Stimulated activated CD8-positive, alpha-beta memory T cell treated with anti-CD3 and anti-CD28 coated beads, Interleukin-12 subunit alpha, Interleukin-12 subunit beta, amount 100 ng/mL, for 4 hours (primary cell): ENCODE data around the gene ZNF880.
"Not testable (repeated sequence)": the region's sequence is repeated elsewhere in the genome, so short reads cannot be mapped to it uniquely, and the experiment has no call there.

ENCODE experiments used
- DNase-seq: peaks from one replicate; pipeline ENCODE4 v3.0.0-alpha.2; 2020; ENCODE audit warnings: low read depth

The ZNF880 gene

DNA sequence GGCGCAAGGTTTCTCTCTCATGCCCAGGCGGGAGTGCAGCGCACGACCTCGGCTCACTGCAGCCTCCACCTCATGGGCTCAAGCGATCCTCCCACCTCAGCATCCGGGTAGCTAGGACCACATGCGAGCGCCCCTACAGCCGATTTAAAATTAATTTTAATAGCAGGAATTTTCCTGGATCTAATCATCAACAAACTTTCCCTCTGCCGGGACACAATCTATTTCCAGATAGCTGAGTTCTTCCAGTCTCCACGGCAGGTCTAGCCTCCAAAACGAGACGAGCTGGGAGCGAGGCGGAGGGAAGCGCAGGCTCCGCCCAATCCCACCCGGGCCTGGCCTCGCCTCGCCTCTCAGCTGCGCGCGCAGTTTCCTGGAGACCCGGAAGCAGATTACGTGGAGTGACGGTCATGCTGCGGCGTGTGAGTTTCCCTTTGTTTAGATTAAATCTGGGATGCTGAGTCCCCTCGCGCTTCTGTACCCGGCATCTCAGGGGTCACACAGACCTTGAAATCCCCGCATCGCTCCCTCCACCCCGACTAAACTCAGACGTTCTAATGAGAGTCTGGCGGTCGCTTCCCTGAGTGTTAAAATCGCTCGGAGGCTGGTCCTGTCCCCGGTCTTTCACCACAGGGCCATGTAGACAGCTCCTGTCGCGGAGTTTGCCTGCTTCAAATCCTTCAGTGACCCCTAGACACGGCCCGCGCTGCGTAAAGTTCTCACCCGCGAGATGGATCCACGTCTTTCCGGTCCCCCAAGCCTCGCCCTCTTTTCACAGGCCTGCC, at the start of gene ZNF880:
Gene ZNF880, plus strand, starts transcription at position 365 of the 782 bp plus-strand sequence. Its CDS starts 43 bp downstream, at position 408.
- peak; percentile 85 for DNase-seq

DNA sequence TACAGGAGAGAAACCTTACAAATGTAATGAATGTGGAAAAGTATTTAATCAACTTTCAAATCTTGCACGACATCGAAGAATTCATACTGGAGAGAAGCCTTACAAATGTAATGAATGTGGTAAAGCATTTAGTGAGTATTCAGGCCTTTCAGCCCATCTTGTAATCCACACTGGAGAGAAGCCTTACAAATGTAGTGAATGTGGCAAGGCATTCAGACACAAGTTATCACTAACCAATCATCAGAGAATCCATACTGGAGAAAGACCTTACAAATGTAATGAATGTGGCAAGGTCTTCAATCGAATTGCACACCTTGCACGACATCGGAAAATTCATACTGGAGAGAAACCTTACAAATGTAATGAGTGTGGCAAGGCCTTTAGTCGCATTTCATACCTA, 47.3 kb upstream of the ZNF880 start:
- no peak for DNase-seq

DNA sequence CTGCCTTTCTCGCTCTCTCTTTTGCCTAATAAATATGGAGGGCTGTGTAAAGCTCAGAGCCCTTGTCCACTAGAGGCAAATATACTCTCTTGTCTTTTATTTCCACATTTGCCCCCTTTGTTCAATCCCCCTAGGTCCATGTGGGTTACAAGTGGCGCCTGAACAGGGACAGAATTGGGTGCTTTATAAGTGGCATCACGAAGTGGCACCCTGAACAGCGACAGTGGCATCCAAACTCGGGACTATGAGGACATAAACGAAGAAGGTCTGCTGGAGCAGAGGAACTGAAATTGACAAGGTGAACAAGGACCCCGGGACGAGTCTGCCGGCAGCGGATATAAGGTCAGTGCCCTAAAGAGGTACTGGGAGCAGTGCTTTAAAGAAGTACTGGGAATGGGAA, 38.0 kb upstream of the ZNF880 start:
- no peak for DNase-seq

DNA sequence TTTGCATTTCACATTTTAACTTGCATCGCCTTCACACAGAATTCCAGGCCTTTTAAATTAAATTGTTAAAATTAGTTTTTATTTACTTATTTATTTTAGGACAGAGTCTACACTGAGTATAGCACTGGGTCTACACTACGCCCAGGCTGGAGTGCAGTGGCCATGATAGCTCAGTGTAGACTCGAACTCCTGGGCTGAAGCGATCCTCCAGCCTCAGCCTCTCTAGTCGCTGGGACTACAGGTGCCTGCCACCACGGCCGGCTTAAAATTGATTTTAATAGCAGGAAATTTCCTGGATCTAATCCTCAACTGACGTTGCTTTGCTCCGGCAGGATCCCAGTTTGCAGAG, 34.0 kb upstream of the ZNF880 start:
- no peak for DNase-seq

DNA sequence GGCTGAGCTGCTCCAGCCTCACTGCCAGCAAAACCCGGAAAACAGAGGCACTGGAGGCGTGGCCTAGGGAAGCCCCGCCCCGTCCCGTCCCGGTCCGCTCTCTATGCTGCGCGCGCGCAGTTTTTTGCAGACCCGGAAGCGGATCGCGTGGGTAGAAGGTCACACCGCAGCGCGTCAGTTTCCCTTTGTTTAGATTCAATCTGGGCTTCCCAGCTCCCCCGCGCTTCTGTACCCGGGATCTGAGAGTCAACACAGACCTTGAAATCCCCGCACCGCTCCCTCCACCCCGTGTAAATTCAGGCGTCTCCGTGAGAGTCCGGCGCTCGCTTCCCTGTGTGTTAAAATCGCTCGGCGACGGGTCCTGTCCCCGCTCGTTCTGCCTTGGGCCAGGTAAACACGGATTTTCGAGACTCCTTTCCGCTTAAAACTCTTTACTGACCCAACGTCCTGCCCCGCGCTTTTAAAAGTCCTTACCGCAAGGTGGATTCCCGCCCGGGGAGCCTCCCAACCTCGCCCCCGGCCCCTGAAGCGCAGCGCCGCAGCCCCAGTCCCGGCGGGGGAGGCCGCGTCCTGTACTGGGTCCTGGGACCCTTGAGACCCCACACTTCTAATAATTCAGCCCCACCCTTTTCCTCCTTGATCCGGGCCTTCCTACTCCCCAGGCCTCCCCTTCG, 33.5 kb upstream of the ZNF880 start, which contains the start of gene ZNF610:
Gene ZNF610, plus strand, starts transcription at position 127 of the 674 bp plus-strand sequence. CDS start 12,930 bp downstream, outside the sequence.
- DNase-seq: peak; percentile 71

DNA sequence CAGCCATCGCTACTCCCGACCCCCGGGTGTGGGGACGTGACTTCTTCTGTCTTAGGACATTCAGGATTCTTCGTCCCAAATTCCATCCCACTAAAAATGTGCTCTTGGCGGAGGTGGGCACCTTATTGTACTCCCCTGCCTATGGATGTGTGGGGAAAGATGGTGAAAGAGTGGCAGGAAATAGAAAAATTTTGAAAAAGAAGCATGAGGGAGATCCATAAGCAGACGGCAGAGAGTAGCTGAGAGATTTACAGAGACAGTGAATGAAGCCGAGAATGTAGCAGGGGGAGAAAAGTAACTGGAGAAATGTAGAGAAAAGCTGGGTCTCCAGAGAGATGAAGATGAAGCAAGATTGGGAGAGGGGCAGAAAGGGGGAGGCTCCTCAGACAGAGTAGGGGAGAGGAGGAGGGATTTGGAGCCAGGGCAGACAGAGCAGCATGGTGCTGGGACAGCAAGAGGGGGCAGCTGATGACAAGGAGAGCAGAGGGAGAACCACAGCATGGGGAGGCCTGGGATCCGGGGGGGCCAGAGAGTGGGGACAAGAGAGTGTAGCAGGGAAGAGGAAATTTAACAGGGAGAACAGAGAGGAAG, 32.8 kb upstream of the ZNF880 start:
- no peak for DNase-seq

DNA sequence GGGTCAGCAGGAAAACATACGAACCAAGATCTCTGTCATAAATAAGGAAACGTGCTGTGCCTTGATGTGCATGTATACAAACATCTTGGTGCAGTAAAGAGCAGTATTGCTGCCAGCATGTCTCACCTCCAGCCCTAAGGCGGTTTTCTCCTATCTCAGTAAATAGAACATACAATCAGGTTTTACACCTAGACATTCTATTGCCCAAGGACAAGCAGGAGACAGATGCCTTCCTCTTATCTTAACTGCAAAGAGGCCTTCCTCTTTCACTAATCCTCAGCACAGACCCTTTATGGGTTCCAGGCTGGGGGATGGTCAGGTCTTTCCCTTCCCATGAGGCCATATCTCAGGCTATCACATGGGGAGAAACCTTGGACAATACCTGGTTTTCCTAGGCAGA, 30.7 kb upstream of the ZNF880 start:
- not testable (repeated sequence) for DNase-seq

DNA sequence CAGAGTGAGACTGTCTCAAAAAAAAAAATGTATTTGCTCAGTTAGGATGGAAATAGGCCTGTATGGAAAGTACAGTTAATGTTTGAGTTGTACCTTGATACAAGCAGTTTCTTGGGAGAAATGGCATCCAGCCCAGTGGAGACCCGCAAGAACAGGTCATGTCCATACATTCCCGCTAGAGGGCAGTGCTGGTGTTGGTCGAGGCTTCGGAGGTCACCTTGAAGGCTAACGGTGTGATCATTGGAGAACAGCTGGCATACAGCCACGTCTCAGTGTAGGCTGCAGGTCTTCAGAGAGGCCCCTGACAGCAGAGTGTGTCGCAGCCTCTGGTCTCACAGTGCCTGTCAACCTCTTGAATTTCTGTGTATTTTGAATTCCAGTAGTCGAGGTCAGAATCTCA, 26.2 kb upstream of the ZNF880 start:
- DNase-seq: peak; percentile 11

DNA sequence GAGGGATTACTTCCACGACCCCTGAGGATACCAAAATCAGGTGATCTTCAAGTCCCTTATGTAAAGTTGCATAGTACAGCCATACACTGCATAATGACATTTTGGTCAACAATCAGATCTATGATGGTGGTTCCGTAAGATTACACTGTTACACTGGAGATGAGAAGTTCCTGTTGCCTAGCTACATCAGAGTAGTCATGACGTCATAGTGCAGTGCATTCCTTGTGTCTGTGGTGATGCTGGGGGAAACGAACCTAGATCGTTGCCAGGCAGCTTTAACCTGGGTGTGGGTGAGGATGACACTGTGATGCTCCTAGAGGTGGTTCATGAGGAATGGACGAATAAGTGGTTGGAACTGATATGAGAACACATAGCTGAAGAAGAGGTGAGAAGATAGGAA, 24.6 kb upstream of the ZNF880 start:
- DNase-seq: no peak

DNA sequence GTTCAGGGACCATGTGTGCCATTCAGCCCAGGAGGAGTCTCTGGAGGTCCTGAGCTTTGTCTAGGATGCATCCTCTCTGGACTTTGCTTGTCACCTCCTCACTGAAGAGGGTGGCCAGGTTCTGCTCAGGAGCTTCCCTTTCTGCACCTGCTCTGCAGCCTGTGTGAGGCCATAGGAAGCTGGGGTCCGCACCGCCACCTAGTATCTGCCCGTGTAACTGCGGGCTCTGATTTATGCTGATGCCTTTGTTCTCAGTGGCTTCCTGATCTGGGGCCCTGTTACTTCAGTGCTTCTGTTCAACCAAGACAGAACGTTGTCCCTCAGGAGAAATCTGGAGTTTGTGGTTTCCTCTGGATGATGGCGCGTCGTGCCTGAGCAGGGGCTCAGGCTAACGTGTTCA, 18.2 kb upstream of the ZNF880 start:
- DNase-seq: no peak

DNA sequence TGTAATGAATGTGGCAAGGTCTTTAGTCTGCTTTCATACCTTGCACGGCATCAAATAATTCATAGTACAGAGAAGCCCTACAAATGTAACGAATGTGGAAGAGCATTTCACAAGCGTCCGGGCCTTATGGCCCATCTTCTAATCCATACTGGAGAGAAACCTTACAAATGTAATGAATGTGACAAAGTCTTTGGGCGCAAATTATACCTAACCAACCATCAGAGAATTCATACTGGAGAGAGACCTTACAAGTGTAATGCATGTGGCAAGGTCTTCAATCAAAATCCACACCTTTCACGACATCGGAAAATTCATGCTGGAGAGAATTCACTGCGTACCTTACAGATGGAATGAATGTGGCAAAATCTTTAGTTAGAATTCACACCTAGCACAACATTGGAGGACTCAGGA, 3.3 kb upstream of the ZNF880 start:
- no peak for DNase-seq

DNA sequence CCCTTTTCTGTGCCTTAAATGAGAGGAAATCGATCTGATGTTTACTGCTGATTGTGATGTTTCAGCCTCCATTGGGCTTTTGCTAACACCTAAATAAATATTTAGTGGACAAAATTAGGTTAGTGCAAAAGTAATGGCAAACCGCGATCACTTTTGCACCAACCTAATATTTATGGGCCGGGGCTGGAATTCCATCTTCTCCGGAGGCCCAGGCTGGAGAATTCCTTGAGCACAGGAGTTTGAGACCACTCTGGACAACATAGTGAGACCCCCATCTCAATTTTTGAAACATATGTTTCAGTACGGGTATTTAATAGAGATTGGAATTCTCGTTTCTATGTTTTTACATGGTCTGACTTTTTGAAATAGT, 603 bp downstream of the ZNF880 start:
- no peak for DNase-seq

DNA sequence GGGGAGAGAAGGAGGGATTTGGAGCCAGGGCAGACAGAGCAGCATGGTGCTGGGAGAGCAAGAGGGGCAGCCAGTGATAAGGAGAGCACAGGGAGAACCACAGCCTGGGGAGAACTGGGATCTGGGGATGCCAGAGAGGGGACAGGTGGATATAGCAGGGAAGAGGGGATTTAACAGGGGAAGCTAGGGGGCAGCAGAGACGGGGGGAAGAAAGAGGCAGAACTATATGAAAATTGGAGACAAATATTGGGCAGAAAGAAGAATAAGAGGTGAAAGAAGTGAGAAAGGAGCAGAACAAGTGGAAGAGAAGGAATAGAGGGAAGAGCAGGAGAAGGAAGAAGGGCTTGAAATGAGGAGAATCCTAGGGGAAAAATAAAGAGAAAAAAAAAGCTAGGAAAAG, 21.4 kb downstream of the ZNF880 start:
- no peak for DNase-seq

DNA sequence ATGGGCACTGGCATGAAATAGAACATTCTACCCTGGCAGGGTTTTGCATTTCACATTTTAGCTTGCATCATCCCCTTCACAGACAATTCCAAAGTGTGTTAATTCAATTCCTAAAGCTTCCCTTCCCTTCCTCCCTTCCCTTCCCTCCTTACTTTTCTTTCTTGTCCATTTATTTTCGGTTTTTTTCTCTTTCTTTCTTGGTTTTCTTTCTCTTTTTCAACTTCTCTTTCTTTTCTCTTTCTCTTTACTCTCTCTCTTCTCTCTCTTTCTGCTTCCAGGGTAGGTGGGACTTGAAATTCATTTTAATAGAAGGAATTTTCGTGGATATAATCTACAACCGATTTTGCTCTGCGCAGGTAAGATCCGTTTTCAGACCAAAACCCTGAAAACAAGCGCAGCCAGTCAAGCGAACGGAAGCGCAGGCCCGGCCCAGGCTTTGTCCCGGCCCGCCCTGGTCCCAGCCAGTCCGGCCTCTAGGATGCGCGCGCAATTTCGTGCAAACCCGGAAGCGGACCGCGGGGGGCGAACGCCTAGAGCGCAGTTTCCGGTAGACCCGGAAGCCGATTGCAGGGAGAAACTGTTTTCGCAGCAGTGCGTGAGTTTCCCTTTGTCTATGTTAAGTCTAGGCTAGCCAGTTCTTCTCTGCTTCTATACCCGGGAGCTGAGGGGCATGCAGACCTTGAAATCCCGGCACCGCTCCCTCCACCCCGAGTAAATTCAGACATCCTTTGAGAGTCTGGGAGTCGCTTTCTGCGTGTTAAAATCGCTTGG, 27.8 kb downstream of the ZNF880 start, which contains the start of gene ZNF528:
Gene ZNF528, plus strand, starts transcription at position 540 of the 771 bp plus-strand sequence. CDS start 4,165 bp downstream, outside the sequence.
- DNase-seq: peak; percentile 89

DNA sequence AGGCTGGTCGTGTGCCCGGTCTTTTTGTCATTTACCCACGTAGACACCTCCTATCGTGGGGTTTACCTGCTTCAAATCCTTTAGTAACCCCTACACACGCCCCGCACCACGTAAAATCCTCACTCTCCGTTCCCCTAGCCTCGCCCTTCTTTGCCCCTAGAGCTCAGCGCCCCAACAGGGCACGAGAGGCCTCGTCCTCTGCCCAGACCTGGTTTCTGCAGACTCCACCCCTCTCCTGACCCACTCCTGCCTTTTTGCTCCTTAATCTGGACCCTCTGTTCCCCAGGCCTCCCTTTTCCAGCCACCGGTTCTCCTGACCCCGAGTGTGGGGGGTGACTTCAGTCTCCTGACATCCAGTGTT, 28.3 kb downstream of the ZNF880 start:
- no peak for DNase-seq

DNA sequence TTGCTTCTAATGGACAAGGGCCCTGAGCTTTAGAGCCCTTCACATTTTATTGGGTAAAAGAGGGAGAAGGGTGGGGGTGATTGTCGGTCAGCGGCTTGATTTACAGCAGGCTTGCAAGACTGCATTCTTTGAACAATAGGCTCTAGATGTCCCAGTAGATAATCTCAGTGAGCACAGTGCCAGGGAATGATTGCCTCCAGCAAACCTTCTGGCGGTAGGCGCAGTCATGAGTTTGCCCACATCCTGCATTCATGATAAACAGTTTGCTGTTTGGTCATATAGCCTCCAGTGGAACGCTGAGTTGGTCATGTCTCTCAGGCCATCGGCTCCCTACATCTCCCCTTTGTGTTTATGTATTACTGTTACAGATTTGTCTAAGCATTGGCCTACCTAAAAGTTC, 40.6 kb downstream of the ZNF880 start:
- no peak for DNase-seq

DNA sequence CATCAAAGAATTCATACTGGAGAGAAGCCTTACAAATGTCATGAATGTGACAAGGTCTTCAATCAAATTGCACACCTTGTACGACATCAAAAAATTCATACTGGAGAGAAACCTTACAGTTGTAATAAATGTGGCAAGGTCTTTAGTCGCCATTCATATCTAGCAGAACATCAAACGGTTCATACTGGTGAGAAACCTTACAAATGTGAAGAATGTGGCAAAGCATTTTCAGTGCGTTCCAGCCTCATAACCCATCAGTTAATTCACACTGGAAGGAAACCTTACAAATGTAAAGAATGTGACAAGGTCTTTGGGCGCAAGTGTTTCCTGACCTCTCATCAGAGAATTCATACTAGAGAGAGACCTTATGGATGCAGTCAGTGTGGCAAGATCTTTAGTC, 46.0 kb downstream of the ZNF880 start:
- no peak for DNase-seq

DNA sequence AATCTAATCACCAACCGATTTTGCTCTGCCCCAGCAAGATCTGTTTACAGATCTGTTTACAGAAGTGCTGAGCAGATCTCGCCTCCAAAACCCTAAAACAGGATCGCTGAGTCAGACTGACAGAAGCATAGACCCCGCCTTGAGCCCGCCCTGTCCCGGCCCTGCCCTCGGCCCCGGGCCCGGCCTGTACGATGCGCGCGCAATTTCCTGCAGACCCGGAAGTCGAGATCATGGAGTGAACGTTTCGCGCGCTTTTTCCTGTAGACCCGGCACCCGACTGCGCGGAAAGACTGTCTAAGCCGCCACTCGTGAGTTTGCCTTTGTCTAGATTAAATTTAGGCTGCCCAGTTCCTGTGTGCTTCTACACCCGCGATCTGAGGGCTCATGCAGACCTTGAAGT, 59.2 kb downstream of the ZNF880 start, which contains the start of gene ZNF534:
Gene ZNF534, plus strand, starts transcription at position 212 of the 400 bp plus-strand sequence. CDS start 2,327 bp downstream, outside the sequence.
- no peak for DNase-seq
